ENCODE measurements around the gene TSPAN3. TPM values are rescaled to one million over a fixed set of nuclear protein-coding genes. Genes with fewer than 3 reads are reported as not detected.

Gene TSPAN3
- total and polyA plus RNA-seq, 10 of the 15 experiments (the other 5 are each of a cell fraction or from before 2014, with no cell fraction given) = 18.9 to 114 (median 57.2) TPM

DNA sequence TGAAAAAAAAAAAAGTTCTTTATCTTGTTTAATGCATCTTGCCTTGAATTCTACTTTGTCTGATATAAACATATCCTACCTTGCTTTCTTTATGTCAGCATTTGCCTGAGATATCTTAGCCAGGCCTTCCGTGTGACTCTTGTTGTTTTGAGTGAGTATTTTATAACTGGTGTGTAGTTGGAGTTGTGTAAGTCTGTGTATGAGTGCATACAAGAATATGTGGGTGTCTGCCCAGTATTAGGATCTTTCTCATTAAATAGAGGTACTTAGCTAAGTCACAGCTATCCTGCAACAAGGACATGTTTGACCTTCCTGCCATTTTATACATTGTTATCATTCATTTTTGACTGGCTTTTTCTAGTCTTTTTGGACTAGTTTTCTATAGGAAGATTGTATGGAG lies 22.5 kb upstream of the TSPAN3 start:
- TF ChIP-seq POU2F2 (IDR thresholded peaks at IDR 0.05; ENCODE audit: borderline replicate concordance, low read depth, low read length) = no peak
- TF ChIP-seq CBX5 (IDR thresholded peaks at IDR 0.05; ENCODE audit: low read depth) = no peak
- no peak for TF ChIP-seq SIN3A (IDR thresholded peaks at IDR 0.05; ENCODE audit: low read depth, low read length)
- TF ChIP-seq NFYB (IDR thresholded peaks at IDR 0.05; ENCODE audit: insufficient read depth, low read depth, low read length) = no peak
- TF ChIP-seq CHD1 (IDR thresholded peaks at IDR 0.05; ENCODE audit: low read depth, low read length) = no peak
- TF ChIP-seq MYC (IDR thresholded peaks at IDR 0.05; ENCODE audit: insufficient read depth, insufficient read length, insufficient replicate concordance, low read length, severe bottlenecking) = no peak
- TF ChIP-seq, protein P1, sequence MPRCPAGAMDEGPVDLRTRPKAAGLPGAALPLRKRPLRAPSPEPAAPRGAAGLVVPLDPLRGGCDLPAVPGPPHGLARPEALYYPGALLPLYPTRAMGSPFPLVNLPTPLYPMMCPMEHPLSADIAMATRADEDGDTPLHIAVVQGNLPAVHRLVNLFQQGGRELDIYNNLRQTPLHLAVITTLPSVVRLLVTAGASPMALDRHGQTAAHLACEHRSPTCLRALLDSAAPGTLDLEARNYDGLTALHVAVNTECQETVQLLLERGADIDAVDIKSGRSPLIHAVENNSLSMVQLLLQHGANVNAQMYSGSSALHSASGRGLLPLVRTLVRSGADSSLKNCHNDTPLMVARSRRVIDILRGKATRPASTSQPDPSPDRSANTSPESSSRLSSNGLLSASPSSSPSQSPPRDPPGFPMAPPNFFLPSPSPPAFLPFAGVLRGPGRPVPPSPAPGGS (IDR thresholded peaks at IDR 0.05; ENCODE audit: borderline replicate concordance, insufficient read depth, low read depth, low read length, poor library complexity, severe bottlenecking) = no peak
- no peak for TF ChIP-seq YBX1 (IDR thresholded peaks at IDR 0.05)
- TF ChIP-seq, protein P2, sequence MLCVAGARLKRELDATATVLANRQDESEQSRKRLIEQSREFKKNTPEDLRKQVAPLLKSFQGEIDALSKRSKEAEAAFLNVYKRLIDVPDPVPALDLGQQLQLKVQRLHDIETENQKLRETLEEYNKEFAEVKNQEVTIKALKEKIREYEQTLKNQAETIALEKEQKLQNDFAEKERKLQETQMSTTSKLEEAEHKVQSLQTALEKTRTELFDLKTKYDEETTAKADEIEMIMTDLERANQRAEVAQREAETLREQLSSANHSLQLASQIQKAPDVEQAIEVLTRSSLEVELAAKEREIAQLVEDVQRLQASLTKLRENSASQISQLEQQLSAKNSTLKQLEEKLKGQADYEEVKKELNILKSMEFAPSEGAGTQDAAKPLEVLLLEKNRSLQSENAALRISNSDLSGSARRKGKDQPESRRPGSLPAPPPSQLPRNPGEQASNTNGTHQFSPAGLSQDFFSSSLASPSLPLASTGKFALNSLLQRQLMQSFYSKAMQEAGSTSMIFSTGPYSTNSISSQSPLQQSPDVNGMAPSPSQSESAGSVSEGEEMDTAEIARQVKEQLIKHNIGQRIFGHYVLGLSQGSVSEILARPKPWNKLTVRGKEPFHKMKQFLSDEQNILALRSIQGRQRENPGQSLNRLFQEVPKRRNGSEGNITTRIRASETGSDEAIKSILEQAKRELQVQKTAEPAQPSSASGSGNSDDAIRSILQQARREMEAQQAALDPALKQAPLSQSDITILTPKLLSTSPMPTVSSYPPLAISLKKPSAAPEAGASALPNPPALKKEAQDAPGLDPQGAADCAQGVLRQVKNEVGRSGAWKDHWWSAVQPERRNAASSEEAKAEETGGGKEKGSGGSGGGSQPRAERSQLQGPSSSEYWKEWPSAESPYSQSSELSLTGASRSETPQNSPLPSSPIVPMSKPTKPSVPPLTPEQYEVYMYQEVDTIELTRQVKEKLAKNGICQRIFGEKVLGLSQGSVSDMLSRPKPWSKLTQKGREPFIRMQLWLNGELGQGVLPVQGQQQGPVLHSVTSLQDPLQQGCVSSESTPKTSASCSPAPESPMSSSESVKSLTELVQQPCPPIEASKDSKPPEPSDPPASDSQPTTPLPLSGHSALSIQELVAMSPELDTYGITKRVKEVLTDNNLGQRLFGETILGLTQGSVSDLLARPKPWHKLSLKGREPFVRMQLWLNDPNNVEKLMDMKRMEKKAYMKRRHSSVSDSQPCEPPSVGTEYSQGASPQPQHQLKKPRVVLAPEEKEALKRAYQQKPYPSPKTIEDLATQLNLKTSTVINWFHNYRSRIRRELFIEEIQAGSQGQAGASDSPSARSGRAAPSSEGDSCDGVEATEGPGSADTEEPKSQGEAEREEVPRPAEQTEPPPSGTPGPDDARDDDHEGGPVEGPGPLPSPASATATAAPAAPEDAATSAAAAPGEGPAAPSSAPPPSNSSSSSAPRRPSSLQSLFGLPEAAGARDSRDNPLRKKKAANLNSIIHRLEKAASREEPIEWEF (IDR thresholded peaks at IDR 0.05; ENCODE audit: insufficient replicate concordance, low read depth, low read length) = no peak
- no peak for TF ChIP-seq FOXK2 (IDR thresholded peaks at IDR 0.05)
- BruUV-seq (replicated peaks) = no TSS peak
- WGBS (ENCODE audit: insufficient coverage, insufficient replicate concordance, low lambda C conversion rate, missing lambda C conversion rate) = 100% methylated on average over 1 of the region's 1 CpG
- no peak overlapping the region for H2AFZ ChIP-seq (ENCODE audit: control insufficient read depth, low read depth, low read length)
- ATAC-seq = no peak
- in situ Hi-C loops (cut with MboI) = no loop called here
- no peak for FAIRE-seq
- no peaks in the 10 kb centered on the region for H3K4me1 ChIP-seq (ENCODE audit: control insufficient read depth, insufficient read depth, low read length)
- H3K27me3 ChIP-seq (replicated peaks in 1 of 2; ENCODE audit: control insufficient read depth in 2 of 2, insufficient read depth in 2 of 2, low read length in 1 of 2) = no peaks in the 10 kb centered on the region
- intact Hi-C loops (cut with micrococcal nuclease; ENCODE audit: unreplicated experiment) = no loop called here
- no peaks in the 10 kb centered on the region for H3K9me3 ChIP-seq (replicated peaks; ENCODE audit: control insufficient read depth, insufficient read depth, low read length)
- H3K9ac ChIP-seq (ENCODE audit: control insufficient read depth, insufficient read depth, low read length) = no peak overlapping the region
- H3K79me2 ChIP-seq (ENCODE audit: control insufficient read depth, insufficient read depth, low read length) = no peaks in the 10 kb centered on the region
- ChIA-PET RAD21 (ENCODE audit: unreplicated experiment) (interaction anchor here (0.7 to 1.0 kb wide), 4 partner anchors 9 to 120 kb away, joined by 3 to 4 read pairs (median 4); no protein-coding TSS in a partner anchor), SMC1A (ENCODE audit: uncharacterized antibody, unreplicated experiment) (interaction anchor here (0.7 to 1.3 kb wide), 6 partner anchors 8 to 451 kb away, joined by 3 to 4 read pairs (median 3); no protein-coding TSS in a partner anchor), POLR2A (no interaction called here), CTCF (interaction anchor here (0.9 to 2.3 kb wide), 5 partner anchors 25 to 450 kb away, joined by 3 to 8 read pairs (median 3); no protein-coding TSS in a partner anchor)
- no peak overlapping the region for H3K4me2 ChIP-seq (ENCODE audit: control insufficient read depth, insufficient read depth)
- no peak overlapping the region for H3K4me3 ChIP-seq
- no peaks in the 10 kb centered on the region for H4K20me1 ChIP-seq (ENCODE audit: control insufficient read depth, insufficient read depth)
- DNase-seq (ENCODE audit: low read depth, low spot score) = no peak
- H3K27ac ChIP-seq (ENCODE audit: control insufficient read depth, insufficient read depth) = no peak overlapping the region
- H3K36me3 ChIP-seq (ENCODE audit: control insufficient read depth in 2 of 2, insufficient read depth in 2 of 2, low read length in 1 of 2) = no peaks in the 10 kb centered on the region; a peak in 1 of 4 replicates
